K562 (cell line): ENCODE results near the gene TUT7. TPM values are rescaled to one million over a fixed set of nuclear protein-coding genes. Genes with fewer than 3 reads are reported as not detected.

ENCODE experiments used
- ATF1 ChIP-seq, 2 experiments: fragments of 450-650 bp in 1 of 2; IDR thresholded peaks; 2 replicates each; pipeline ENCODE4 v1.6.1; 2016; ENCODE audit warnings: missing compliant biosample characterization in 1 of 2, missing genetic modification characterization in 1 of 2
- ETS2 ChIP-seq: IDR thresholded peaks from 2 replicates; pipeline ENCODE4 v1.6.1; 2016; ENCODE audit warnings: borderline replicate concordance, missing genetic modification characterization, mild to moderate bottlenecking, moderate library complexity, missing compliant biosample characterization; ENCODE audit not compliant: poor library complexity, severe bottlenecking
- HNRNPK ChIP-seq: fragments of 200-400 bp; formaldehyde crosslinking; IDR thresholded peaks from one replicate; pipeline ENCODE4 v1.6.1; 2018; ENCODE audit warnings: mild to moderate bottlenecking, low read depth, low read length; ENCODE audit not compliant: poor library complexity, severe bottlenecking
- RBM22 ChIP-seq: fragments of 200-400 bp; formaldehyde crosslinking; IDR thresholded peaks from 2 replicates; pipeline ENCODE4 v1.6.1; 2018; ENCODE audit warnings: low read length, low read depth; ENCODE audit not compliant: poor library complexity, severe bottlenecking
- RFX1 ChIP-seq: fragments of 450-650 bp; IDR thresholded peaks from 2 replicates; pipeline ENCODE4 v1.6.1; 2016; ENCODE audit warnings: mild to moderate bottlenecking, moderate library complexity
- RUNX1 ChIP-seq: sonication (generic); IDR thresholded peaks from 2 replicates; pipeline ENCODE4 v1.6.1; 2016; ENCODE audit warnings: antibody characterized with exemption, low read depth
- ZNF431 ChIP-seq: sonication (generic); formaldehyde crosslinking; IDR thresholded peaks from 2 replicates; pipeline ENCODE4 v1.8.0; 2022; ENCODE audit warnings: mild to moderate bottlenecking, missing genetic modification reagents
- polyA plus RNA-seq, 8 experiments: library from polyadenylated mRNA; depleted of rRNA in 4 of 8; stranded (reverse) in 5 of 8; unstranded in 3 of 8; fragments of >200 nt; fragmentation: Nextera tagmentation in 2 of 8; fragmentation: Illumina TruSeq in 1 of 8; extraction: Ambion mirVana in 2 of 8; extraction: Trizol in 1 of 8; gene quantifications; 2 replicates each; pipeline versions ENCODE4 v1.2.1 to v1.2.3, GENCODE V29; 2011 to 2014; ENCODE audit warnings: inconsistent platforms in 1 of 8, missing spikeins in 1 of 8
- total RNA-seq, 7 experiments: library from RNA; depleted of rRNA in 6 of 7; stranded (reverse); fragments of >200 nt in 6 of 7; fragmentation: Illumina TruSeq in 2 of 7; extraction: Trizol in 2 of 7; gene quantifications; 2 replicates each; pipeline versions ENCODE4 v1.2.1 to v1.2.3, GENCODE V29; 2011 to 2021; ENCODE audit warnings: low replicate concordance in 1 of 7
- TF ChIP-seq, protein P1 (sequence below), 3 experiments: fragments of 200-800 bp in 1 of 3; fragments of 250-450 bp in 1 of 3; fragments of 450-650 bp in 1 of 3; sonication (Bioruptor Pico) in 1 of 3; sonication (Bioruptor generic) in 1 of 3; formaldehyde crosslinking in 1 of 3; IDR thresholded peaks; 2 replicates each; pipeline versions ENCODE4 v1.6.1 to v1.8.0; 2016 to 2022; ENCODE audit warnings: mild to moderate bottlenecking in 2 of 3, missing genetic modification characterization in 2 of 3, missing compliant biosample characterization in 1 of 3, moderate library complexity in 1 of 3
- TF ChIP-seq, protein P2 (sequence below), 2 experiments: fragments of 450-650 bp in 1 of 2; sonication (generic) in 1 of 2; formaldehyde crosslinking in 1 of 2; IDR thresholded peaks; 2 replicates each; pipeline versions ENCODE4 v1.7.1 to v1.9.0; 2016 to 2022; ENCODE audit warnings: inconsistent platforms in 1 of 2, mild to moderate bottlenecking in 1 of 2, missing genetic modification reagents in 1 of 2

Gene TUT7
- total and polyA plus RNA-seq, 9 of the 15 experiments (the other 6 are each of a cell fraction or from before 2014, with no cell fraction given), result 5.9 to 26.9 (median 15.2) TPM

DNA sequence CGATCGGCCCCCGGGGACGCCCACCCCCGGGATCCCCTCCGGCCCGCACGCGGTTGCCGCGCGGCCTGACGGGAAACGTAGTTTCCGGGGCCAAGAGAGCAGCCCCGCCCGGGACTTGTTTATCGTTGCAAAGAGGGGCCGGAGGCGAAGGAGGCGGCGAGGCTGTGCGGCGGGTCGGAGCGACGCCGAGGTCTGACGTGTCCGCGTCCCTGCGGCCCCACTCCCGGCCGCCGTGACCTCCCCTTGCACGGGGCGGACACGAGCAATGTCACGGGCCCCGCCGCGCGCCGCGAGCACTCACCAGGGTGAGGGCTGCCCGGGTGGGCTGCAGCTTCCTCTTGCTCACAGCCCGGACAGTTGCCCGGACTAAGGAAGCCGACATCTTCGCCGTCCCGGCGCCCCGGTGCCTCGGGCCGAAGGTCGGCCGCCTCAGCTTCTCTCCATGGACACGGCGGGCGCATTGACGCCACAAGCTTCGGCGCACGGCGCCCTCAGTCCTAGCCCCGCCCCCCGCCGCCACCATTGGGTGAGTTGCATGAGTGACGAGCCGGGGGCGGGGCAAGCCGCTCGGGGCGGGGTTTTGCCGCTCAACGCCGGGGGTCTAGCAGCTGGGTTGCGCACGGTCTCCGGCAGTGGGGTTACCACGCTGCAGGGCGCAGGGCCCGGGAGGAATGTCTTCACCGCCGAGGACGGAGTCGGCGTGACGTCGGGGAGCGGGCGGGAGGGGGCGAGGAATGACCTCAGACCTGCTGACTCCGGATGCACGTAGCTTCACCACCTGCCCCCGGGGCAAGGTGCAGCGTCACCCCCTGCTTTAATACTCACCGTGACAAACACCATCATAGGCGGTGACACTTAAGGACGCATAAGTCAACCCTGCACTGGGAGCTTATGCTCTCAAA is 71.9 kb downstream of the TUT7 start, which contains the start of gene ISCA1 (continued):
- peak; percentile 48; the same call in 1 of the 2 replicates for TF ChIP-seq ATF1 (CRISPR knock-in tag; IDR thresholded peaks at IDR 0.05)
- peak; percentile 91 for TF ChIP-seq ATF1 (tag; IDR thresholded peaks at IDR 0.05)
- TF ChIP-seq ZNF431 (CRISPR knock-in tag), result no peak
- TF ChIP-seq RFX1, result peak; percentile 34; the same call in 1 of the 2 replicates
- TF ChIP-seq, protein P1, sequence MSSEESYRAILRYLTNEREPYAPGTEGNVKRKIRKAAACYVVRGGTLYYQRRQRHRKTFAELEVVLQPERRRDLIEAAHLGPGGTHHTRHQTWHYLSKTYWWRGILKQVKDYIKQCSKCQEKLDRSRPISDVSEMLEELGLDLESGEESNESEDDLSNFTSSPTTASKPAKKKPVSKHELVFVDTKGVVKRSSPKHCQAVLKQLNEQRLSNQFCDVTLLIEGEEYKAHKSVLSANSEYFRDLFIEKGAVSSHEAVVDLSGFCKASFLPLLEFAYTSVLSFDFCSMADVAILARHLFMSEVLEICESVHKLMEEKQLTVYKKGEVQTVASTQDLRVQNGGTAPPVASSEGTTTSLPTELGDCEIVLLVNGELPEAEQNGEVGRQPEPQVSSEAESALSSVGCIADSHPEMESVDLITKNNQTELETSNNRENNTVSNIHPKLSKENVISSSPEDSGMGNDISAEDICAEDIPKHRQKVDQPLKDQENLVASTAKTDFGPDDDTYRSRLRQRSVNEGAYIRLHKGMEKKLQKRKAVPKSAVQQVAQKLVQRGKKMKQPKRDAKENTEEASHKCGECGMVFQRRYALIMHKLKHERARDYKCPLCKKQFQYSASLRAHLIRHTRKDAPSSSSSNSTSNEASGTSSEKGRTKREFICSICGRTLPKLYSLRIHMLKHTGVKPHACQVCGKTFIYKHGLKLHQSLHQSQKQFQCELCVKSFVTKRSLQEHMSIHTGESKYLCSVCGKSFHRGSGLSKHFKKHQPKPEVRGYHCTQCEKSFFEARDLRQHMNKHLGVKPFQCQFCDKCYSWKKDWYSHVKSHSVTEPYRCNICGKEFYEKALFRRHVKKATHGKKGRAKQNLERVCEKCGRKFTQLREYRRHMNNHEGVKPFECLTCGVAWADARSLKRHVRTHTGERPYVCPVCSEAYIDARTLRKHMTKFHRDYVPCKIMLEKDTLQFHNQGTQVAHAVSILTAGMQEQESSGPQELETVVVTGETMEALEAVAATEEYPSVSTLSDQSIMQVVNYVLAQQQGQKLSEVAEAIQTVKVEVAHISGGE (CRISPR knock-in tag; IDR thresholded peaks at IDR 0.05), result peak in 1 of 3 experiments; percentile 77; a peak in 1 of 6 replicates
- no peak for TF ChIP-seq ETS2 (tag)
- TF ChIP-seq, protein P2, sequence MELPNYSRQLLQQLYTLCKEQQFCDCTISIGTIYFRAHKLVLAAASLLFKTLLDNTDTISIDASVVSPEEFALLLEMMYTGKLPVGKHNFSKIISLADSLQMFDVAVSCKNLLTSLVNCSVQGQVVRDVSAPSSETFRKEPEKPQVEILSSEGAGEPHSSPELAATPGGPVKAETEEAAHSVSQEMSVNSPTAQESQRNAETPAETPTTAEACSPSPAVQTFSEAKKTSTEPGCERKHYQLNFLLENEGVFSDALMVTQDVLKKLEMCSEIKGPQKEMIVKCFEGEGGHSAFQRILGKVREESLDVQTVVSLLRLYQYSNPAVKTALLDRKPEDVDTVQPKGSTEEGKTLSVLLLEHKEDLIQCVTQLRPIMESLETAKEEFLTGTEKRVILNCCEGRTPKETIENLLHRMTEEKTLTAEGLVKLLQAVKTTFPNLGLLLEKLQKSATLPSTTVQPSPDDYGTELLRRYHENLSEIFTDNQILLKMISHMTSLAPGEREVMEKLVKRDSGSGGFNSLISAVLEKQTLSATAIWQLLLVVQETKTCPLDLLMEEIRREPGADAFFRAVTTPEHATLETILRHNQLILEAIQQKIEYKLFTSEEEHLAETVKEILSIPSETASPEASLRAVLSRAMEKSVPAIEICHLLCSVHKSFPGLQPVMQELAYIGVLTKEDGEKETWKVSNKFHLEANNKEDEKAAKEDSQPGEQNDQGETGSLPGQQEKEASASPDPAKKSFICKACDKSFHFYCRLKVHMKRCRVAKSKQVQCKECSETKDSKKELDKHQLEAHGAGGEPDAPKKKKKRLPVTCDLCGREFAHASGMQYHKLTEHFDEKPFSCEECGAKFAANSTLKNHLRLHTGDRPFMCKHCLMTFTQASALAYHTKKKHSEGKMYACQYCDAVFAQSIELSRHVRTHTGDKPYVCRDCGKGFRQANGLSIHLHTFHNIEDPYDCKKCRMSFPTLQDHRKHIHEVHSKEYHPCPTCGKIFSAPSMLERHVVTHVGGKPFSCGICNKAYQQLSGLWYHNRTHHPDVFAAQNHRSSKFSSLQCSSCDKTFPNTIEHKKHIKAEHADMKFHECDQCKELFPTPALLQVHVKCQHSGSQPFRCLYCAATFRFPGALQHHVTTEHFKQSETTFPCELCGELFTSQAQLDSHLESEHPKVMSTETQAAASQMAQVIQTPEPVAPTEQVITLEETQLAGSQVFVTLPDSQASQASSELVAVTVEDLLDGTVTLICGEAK (IDR thresholded peaks at IDR 0.05), result peak; percentile 58
- TF ChIP-seq, protein P2 (CRISPR knock-in tag; IDR thresholded peaks at IDR 0.05), result no peak
- TF ChIP-seq RBM22, result no peak
- TF ChIP-seq RUNX1, result no peak
- TF ChIP-seq HNRNPK, result no peak
